ENCODE results near the gene ETV6. TPM values are rescaled to one million over a fixed set of nuclear protein-coding genes. Genes with fewer than 3 reads are reported as not detected.

The ETV6 gene
- total RNA-seq, 2 experiments from 2014 or later, result 17.1 to 19.3 TPM

DNA sequence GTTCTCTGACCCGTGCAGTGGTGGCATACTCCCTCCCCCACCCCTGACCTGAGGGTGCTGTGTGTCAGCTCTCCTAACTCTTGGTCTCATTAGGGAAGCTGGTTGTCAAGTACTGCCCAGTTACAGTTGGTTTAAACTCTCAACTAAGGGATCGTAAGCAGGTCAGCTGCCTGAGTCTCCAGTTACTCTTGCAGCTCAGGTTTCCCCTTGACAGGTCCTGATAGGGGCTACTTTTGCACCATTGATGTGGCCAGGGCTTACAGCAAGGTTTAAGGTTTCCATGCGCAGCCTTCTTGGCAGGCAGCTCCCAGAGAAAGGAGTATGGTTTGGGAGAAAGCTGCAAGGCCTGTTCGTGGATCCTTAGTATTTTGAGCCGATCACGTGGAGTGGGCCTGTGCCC is 74.5 kb downstream of the ETV6 start:
- peaks cover 7% of the 10 kb centered on the region; the same call in 1 of the 2 replicates for H3K79me2 ChIP-seq (ENCODE audit: insufficient read depth, low read depth, low read length)
- H3K9me3 ChIP-seq (ENCODE audit: low read length), result no peaks in the 10 kb centered on the region
- H3K27ac ChIP-seq (ENCODE audit: low read depth, low read length, poor library complexity, severe bottlenecking), result peak overlapping the region; percentile 91
- POLR2A ChIA-PET, result interaction anchor here (0.5 to 9.8 kb wide), 5 partner anchors 25 to 634 kb away, joined by 3 to 201 read pairs (median 3); no protein-coding TSS in a partner anchor
- H3K9me2 ChIP-seq (ENCODE audit: insufficient read depth, low read length), result no peaks in the 10 kb centered on the region
- CTCF ChIA-PET (ENCODE audit: unreplicated experiment), result no interaction called here
- H4K20me1 ChIP-seq (ENCODE audit: insufficient read depth, low read length), result no peaks in the 10 kb centered on the region
- peaks cover 6% of the 10 kb centered on the region; the same call in 1 of the 2 replicates for H3K36me3 ChIP-seq (ENCODE audit: insufficient read depth, low read length)
- H2AFZ ChIP-seq (ENCODE audit: low read length), result no peak overlapping the region
- H3K4me3 ChIP-seq (ENCODE audit: low read depth, low read length, poor library complexity, severe bottlenecking), result no peak overlapping the region
- TF ChIP-seq, protein P1, sequence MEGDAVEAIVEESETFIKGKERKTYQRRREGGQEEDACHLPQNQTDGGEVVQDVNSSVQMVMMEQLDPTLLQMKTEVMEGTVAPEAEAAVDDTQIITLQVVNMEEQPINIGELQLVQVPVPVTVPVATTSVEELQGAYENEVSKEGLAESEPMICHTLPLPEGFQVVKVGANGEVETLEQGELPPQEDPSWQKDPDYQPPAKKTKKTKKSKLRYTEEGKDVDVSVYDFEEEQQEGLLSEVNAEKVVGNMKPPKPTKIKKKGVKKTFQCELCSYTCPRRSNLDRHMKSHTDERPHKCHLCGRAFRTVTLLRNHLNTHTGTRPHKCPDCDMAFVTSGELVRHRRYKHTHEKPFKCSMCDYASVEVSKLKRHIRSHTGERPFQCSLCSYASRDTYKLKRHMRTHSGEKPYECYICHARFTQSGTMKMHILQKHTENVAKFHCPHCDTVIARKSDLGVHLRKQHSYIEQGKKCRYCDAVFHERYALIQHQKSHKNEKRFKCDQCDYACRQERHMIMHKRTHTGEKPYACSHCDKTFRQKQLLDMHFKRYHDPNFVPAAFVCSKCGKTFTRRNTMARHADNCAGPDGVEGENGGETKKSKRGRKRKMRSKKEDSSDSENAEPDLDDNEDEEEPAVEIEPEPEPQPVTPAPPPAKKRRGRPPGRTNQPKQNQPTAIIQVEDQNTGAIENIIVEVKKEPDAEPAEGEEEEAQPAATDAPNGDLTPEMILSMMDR (conservative IDR thresholded peaks at IDR 0.05; ENCODE audit: low read length), result no peak
- no peak for TF ChIP-seq EZH2phosphoT487 (IDR thresholded peaks at IDR 0.05; ENCODE audit: borderline replicate concordance, low read depth, low read length)
- peak overlapping the region; percentile 78; the same call in 1 of the 2 replicates for H3K4me2 ChIP-seq (ENCODE audit: low read length)
- no TSS peak for BruUV-seq (replicated peaks)
- intact Hi-C loops (cut with micrococcal nuclease; ENCODE audit: unreplicated experiment), result no loop called here
- DNase-seq (ENCODE audit: low spot score), result no peak
- peaks cover 85% of the 10 kb centered on the region for H3K4me1 ChIP-seq (ENCODE audit: insufficient read depth, low read length, poor library complexity, severe bottlenecking)

DNA sequence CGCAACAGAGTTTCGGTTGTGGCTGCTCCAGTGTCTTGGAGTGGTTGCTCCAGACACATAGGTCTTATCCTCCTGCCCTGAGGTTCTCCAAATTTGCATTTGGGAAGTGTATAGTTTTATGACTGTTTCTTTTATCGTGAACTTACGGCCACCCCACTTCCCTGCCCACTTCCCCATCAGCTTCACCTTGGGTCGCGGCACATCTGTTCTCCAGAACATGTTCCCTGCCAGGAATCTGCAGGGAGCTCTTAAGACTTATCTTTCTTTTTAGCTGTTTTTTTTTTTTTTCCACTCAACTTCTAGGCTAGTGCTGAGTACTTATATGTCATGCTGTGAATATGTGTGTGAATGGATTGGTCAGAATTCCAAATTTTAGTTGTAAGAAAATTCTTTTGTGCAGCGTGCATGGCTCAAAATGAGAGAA is 75.4 kb downstream of the ETV6 start:
- H3K27ac ChIP-seq (ENCODE audit: low read depth, low read length, poor library complexity, severe bottlenecking), result peak overlapping the region; percentile 91
- intact Hi-C loops (cut with micrococcal nuclease; ENCODE audit: unreplicated experiment), result loop anchor here (5.0 kb wide), 1 partner anchor 143 kb away; no protein-coding TSS in a partner anchor
- H2AFZ ChIP-seq (ENCODE audit: low read length), result no peak overlapping the region
- no peak for DNase-seq (ENCODE audit: low spot score)
- no peaks in the 10 kb centered on the region for H4K20me1 ChIP-seq (ENCODE audit: insufficient read depth, low read length)
- no peaks in the 10 kb centered on the region for H3K9me3 ChIP-seq (ENCODE audit: low read length)
- no peaks in the 10 kb centered on the region for H3K9me2 ChIP-seq (ENCODE audit: insufficient read depth, low read length)
- H3K4me1 ChIP-seq (ENCODE audit: insufficient read depth, low read length, poor library complexity, severe bottlenecking), result peaks cover 85% of the 10 kb centered on the region
- H3K36me3 ChIP-seq (ENCODE audit: insufficient read depth, low read length), result peaks cover 6% of the 10 kb centered on the region; the same call in 1 of the 2 replicates
- H3K4me3 ChIP-seq (ENCODE audit: low read depth, low read length, poor library complexity, severe bottlenecking), result peak overlapping the region; percentile 1
- no peak for TF ChIP-seq EZH2phosphoT487 (IDR thresholded peaks at IDR 0.05; ENCODE audit: borderline replicate concordance, low read depth, low read length)
- TF ChIP-seq, protein P1 (conservative IDR thresholded peaks at IDR 0.05; ENCODE audit: low read length), result no peak
- peaks cover 12% of the 10 kb centered on the region; the same call in 1 of the 2 replicates for H3K79me2 ChIP-seq (ENCODE audit: insufficient read depth, low read depth, low read length)
- ChIA-PET POLR2A (interaction anchor here (4.8 to 9.8 kb wide), 2 partner anchors 24 to 36 kb away, joined by 49 to 201 read pairs; no protein-coding TSS in a partner anchor), CTCF (ENCODE audit: unreplicated experiment) (no interaction called here)
- no TSS peak for BruUV-seq (replicated peaks)
- peak overlapping the region; percentile 78 for H3K4me2 ChIP-seq (ENCODE audit: low read length)

DNA sequence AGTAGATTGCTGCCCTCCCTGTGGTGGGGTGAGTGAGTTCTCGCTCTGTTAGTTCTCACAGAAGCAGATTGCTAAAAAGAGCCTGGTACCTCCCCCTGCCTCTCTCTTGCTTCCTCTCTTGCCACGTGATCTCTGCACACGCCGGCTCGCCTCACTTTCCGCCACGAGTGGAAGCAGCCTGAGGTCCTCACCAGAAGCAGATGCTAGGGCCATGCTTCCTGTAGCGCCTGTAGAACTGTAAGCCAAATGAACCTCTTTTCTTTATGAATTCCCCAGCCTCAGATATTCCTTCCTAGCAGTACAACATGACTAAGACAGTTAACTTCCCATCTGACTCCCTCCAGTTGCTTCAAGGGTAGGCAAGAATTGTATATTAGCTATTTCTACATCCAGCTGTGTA is 76.2 kb downstream of the ETV6 start:
- Histone ChIP-seq H3K9me3 (ENCODE audit: low read length) (no peaks in the 10 kb centered on the region), H3K4me1 (ENCODE audit: insufficient read depth, low read length, poor library complexity, severe bottlenecking) (peaks cover 92% of the 10 kb centered on the region), H3K36me3 (ENCODE audit: insufficient read depth, low read length) (peaks cover 6% of the 10 kb centered on the region; the same call in 1 of the 2 replicates), H3K9me2 (ENCODE audit: insufficient read depth, low read length) (no peaks in the 10 kb centered on the region), H3K27ac (ENCODE audit: low read depth, low read length, poor library complexity, severe bottlenecking) (peak overlapping the region; percentile 91), H3K4me3 (ENCODE audit: low read depth, low read length, poor library complexity, severe bottlenecking) (peak overlapping the region; percentile 1), H3K4me2 (ENCODE audit: low read length) (peak overlapping the region; percentile 78), H4K20me1 (ENCODE audit: insufficient read depth, low read length) (no peaks in the 10 kb centered on the region), H2AFZ (ENCODE audit: low read length) (no peak overlapping the region), H3K79me2 (ENCODE audit: insufficient read depth, low read depth, low read length) (peaks cover 12% of the 10 kb centered on the region; the same call in 1 of the 2 replicates)
- CTCF ChIA-PET (ENCODE audit: unreplicated experiment), result interaction anchor here (2.4 kb wide), 1 partner anchor 33 kb away, joined by 6 read pairs; no protein-coding TSS in a partner anchor
- DNase-seq (ENCODE audit: low spot score), result peak; percentile 77
- intact Hi-C loops (cut with micrococcal nuclease; ENCODE audit: unreplicated experiment), result loop anchor here (5.0 kb wide), 1 partner anchor 143 kb away; no protein-coding TSS in a partner anchor
- no peak for TF ChIP-seq EZH2phosphoT487 (IDR thresholded peaks at IDR 0.05; ENCODE audit: borderline replicate concordance, low read depth, low read length)
- TF ChIP-seq, protein P1 (conservative IDR thresholded peaks at IDR 0.05; ENCODE audit: low read length), result no peak
- no TSS peak for BruUV-seq (replicated peaks)
- POLR2A ChIA-PET, result interaction anchor here (0.8 to 9.8 kb wide), 5 partner anchors 17 to 284 kb away, joined by 3 to 201 read pairs (median 4); no protein-coding TSS in a partner anchor
